Natural killer cell (primary cell): ENCODE measurements around the gene MISP3. TPM values are rescaled to one million over a fixed set of nuclear protein-coding genes. Genes with fewer than 3 reads are reported as not detected.
A peak's percentile ranks its signal among the peaks of the same experiment; 100 is the strongest.

Source experiments
- ATAC-seq, 3 donors: fragments of 150-1000 bp in 2 of 3; fragments of 200-7000 bp in 1 of 3; cut with Tn5 transposase; 1 replicate in 1 of 3; 2 replicates in 2 of 3; pipeline ENCODE4 v1.10.0; 2021; ENCODE audit warnings: mild to moderate bottlenecking in 2 of 3, moderate library complexity in 2 of 3
- DNase-seq, 2 donors: peaks; one replicate each; pipeline versions ENCODE4 v3.0.0 to v3.0.0-alpha.2; 2013 to 2021; ENCODE audit warnings: mixed read lengths in 1 of 2
- H3K27ac ChIP-seq: one replicate; pipeline ENCODE4 v1.5.1; 2013; ENCODE audit warnings: mild to moderate bottlenecking, low read length
- H3K27me3 ChIP-seq: one replicate; pipeline ENCODE4 v1.6.1; 2013; ENCODE audit warnings: low read length; ENCODE audit not compliant: control insufficient read depth, insufficient read depth
- H3K36me3 ChIP-seq: one replicate; pipeline ENCODE4 v1.6.1; 2013; ENCODE audit warnings: low read length; ENCODE audit not compliant: control insufficient read depth, insufficient read depth
- H3K4me1 ChIP-seq: one replicate; pipeline ENCODE4 v1.6.1; 2013; ENCODE audit warnings: low read length; ENCODE audit not compliant: control insufficient read depth, insufficient read depth
- H3K4me3 ChIP-seq: one replicate; pipeline ENCODE4 v1.5.1; 2013; ENCODE audit warnings: low read length
- H3K9me3 ChIP-seq: one replicate; pipeline ENCODE4 v1.6.1; 2013; ENCODE audit warnings: low read length; ENCODE audit not compliant: control insufficient read depth, insufficient read depth
- H3K27ac Mint-ChIP-seq, 2 donors: one replicate each; pipeline ENCODE4 v1.8.0; 2022; ENCODE audit warnings: mild to moderate bottlenecking in 2 of 2, mixed read lengths in 2 of 2, moderate library complexity in 1 of 2
- H3K27me3 Mint-ChIP-seq, 2 donors: one replicate each; pipeline ENCODE4 v1.8.0; 2022; ENCODE audit warnings: low read depth in 2 of 2, mixed read lengths in 2 of 2
- H3K36me3 Mint-ChIP-seq: one replicate; pipeline ENCODE4 v1.8.0; 2022; ENCODE audit warnings: mixed read lengths
- H3K4me1 Mint-ChIP-seq, 2 donors: one replicate each; pipeline ENCODE4 v1.8.0; 2022; ENCODE audit warnings: mixed read lengths in 2 of 2
- H3K4me3 Mint-ChIP-seq: one replicate; pipeline ENCODE4 v1.8.0; 2022; ENCODE audit warnings: mild to moderate bottlenecking, moderate library complexity, mixed read lengths
- H3K9me3 Mint-ChIP-seq, 2 donors: one replicate each; pipeline ENCODE4 v1.8.0; 2022; ENCODE audit warnings: mixed read lengths in 2 of 2
- WGBS: methylation state at CpG from one replicate; pipeline ENCODE4 v1.1.7; 2013; ENCODE audit warnings: missing lambda C conversion rate; ENCODE audit not compliant: insufficient coverage; 5-methylcytosine and 5-hydroxymethylcytosine counted together
- intact Hi-C: fragments of 100-400 bp; cut with micrococcal nuclease; formaldehyde crosslinking; loops from one replicate; pipeline ENCODE4 v1.14.2; 2022
- total RNA-seq, 4 donors: library from RNA; stranded (reverse); fragments of 120-200 nt in 1 of 4; gene quantifications; one replicate each; pipeline versions ENCODE4 v1.2.3 to v1.2.4, GENCODE V29; 2013 to 2022
- TF ChIP-seq, protein P1 (sequence below): fragments of 200-600 bp; IDR thresholded peaks from one replicate; pipeline ENCODE4 v1.8.0; 2022; ENCODE audit warnings: antibody characterized with exemption

MISP3 gene
- total RNA-seq, 3 donors from 2014 or later (not counting 1 experiment from before 2014, with no cell fraction given), result 2.4 to 4.1 (median 2.4) TPM

DNA sequence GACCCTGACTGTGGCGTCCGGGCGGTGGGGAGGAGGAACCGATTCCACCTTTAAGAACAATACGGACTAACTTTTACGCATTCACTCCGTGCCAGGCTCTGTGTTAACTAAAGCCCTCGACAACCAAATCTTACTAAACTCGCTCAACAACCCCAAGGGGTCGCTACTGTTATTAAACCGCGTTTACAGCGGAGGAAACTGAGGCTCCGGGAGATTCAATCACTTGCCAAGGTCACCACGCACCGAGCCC lies 16.8 kb downstream of the MISP3 start:
- intact Hi-C loops, result no loop called here
- Histone ChIP-seq H3K4me1 (peaks cover 17% of the 10 kb centered on the region), H3K36me3 (peaks cover 8% of the 10 kb centered on the region), H3K9me3 (peaks cover 7% of the 10 kb centered on the region), H3K4me3 (no peak overlapping the region), H3K27me3 (no peaks in the 10 kb centered on the region), H3K27ac (no peak overlapping the region)
- Mint-ChIP-seq H3K4me3 (peak overlapping the region; percentile 74), H3K27ac (peak overlapping the region in 1 of 2 donors; percentile 39), H3K4me1 (peaks cover 14 to 15% of the 10 kb centered on the region in 2 donors), H3K27me3 (no peaks in the 10 kb centered on the region), H3K9me3 (no peaks in the 10 kb centered on the region), H3K36me3 (no peaks in the 10 kb centered on the region)
- TF ChIP-seq, protein P1, sequence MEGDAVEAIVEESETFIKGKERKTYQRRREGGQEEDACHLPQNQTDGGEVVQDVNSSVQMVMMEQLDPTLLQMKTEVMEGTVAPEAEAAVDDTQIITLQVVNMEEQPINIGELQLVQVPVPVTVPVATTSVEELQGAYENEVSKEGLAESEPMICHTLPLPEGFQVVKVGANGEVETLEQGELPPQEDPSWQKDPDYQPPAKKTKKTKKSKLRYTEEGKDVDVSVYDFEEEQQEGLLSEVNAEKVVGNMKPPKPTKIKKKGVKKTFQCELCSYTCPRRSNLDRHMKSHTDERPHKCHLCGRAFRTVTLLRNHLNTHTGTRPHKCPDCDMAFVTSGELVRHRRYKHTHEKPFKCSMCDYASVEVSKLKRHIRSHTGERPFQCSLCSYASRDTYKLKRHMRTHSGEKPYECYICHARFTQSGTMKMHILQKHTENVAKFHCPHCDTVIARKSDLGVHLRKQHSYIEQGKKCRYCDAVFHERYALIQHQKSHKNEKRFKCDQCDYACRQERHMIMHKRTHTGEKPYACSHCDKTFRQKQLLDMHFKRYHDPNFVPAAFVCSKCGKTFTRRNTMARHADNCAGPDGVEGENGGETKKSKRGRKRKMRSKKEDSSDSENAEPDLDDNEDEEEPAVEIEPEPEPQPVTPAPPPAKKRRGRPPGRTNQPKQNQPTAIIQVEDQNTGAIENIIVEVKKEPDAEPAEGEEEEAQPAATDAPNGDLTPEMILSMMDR, result no peak
- ATAC-seq (no peak), DNase-seq (peak in 1 of 2 donors; percentile 63)
- WGBS, result 35% methylated on average over 16 of the region's 16 CpGs

DNA sequence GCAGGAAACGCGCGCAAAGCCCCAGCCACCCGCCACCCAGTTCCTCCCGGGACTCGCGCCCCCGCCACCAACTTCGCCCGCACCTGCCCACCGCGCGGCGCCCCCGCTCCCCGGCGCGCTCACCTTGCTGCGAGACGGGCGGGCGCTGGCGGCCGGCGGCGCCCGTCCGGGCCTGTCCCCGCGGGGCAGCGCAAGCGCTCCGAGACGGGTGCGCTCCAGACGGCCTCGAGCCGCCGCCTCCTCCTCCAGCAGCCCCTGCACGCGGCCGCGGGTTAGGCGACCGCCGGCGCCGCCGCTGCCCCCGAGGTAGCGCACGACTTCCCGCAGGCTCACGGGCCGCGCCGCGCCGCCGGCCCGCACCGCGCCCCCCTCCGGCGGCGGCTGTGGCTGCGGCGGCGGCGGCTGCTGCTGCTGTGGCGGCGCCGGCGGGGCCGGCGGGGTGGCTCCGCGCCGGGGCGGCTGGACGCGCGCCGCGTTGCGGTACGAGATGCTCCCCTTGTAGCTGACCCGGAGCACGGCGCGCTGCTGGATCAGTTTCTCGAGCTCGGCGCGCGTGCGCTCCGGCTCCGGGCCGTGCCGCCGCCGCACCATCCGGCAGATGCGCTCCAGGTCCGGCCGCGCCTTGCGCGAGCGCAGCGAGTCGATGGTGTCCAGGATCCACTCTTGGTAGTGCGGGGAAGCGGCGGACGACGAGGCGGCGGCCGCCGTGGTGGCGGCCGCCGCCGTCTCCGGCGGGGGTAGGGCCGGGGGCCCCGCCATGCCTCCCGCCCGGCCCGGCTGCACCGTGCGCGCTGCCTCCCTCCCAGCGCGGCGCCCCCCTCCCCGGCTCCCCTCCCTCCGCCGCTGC lies 17.3 kb downstream of the MISP3 start:
- TF ChIP-seq, protein P1, result no peak
- DNase-seq, result peak; percentile 42 to 78
- Mint-ChIP-seq H3K4me1 (peaks cover 14 to 15% of the 10 kb centered on the region in 2 donors), H3K27ac (peak overlapping the region; percentile 40 to 56), H3K36me3 (no peaks in the 10 kb centered on the region), H3K9me3 (no peaks in the 10 kb centered on the region), H3K27me3 (no peaks in the 10 kb centered on the region), H3K4me3 (peak overlapping the region; percentile 74)
- H3K36me3 ChIP-seq, result peaks cover 8% of the 10 kb centered on the region
- intact Hi-C loops, result loop anchor here (2.0 to 5.0 kb wide), 2 partner anchors 29 to 47 kb away; partner anchors contain the start of gene ASF1B
- no peak overlapping the region for H3K27ac ChIP-seq
- peak overlapping the region; percentile 40 for H3K4me3 ChIP-seq
- ATAC-seq, result peak; percentile 10 to 16 (median 12)
- under 1% methylated on average over 139 of the region's 142 CpGs for WGBS
- H3K9me3 ChIP-seq, result peaks cover 7% of the 10 kb centered on the region
- peaks cover 17% of the 10 kb centered on the region for H3K4me1 ChIP-seq
- H3K27me3 ChIP-seq, result no peaks in the 10 kb centered on the region

DNA sequence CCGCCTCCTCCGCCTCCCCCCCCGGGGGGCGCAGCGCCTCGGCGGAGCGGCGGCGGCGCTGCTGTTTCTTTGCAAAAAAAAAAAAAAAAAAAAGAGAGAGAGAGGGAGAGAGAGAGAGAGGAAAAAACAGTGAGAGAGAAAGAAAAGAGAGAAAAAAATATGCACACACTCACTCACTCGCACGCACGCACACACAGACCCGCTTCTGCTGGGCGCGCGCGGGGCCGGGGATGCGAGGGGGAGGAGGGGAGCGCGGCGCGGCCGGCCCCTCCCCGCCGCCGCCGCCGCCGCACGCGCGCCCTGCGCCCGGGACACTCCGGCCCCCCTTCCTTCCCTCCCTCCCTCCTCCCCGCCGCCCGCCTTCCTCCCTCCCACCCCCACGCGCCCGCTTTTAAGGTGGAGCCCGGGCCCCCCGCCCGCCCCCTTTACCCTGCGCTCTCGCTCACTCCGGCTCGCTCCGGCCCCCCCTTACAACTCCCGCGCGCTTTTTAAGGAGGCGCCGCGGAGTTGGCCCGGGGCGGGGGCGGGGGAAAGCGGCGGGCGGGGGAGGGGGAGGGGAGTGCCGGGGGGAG lies 18.0 kb downstream of the MISP3 start, which contains the start of gene SAMD1:
Gene SAMD1 (minus strand): TSS at position 243 of the 572 bp plus-strand sequence.
- no peaks in the 10 kb centered on the region for H3K27me3 ChIP-seq
- H3K27me3 Mint-ChIP-seq, result no peaks in the 10 kb centered on the region
- H3K36me3 Mint-ChIP-seq, result no peaks in the 10 kb centered on the region
- ATAC-seq, result peak; percentile 60 to 81 (median 67)
- 0% methylated on average over 19 of the region's 65 CpGs for WGBS
- H3K9me3 ChIP-seq, result peaks cover 7% of the 10 kb centered on the region
- peak; percentile 65 to 92 for DNase-seq
- H3K36me3 ChIP-seq, result peaks cover 8% of the 10 kb centered on the region
- peak within 1 kb of the TSS; percentile 73 for H3K4me3 ChIP-seq
- H3K27ac ChIP-seq, result peak within 1 kb of the TSS; percentile 63
- peak within 1 kb of the TSS; percentile 97 for H3K4me3 Mint-ChIP-seq
- peaks cover 14 to 15% of the 10 kb centered on the region in 2 donors for H3K4me1 Mint-ChIP-seq
- TF ChIP-seq, protein P1, result no peak
- no peaks in the 10 kb centered on the region for H3K9me3 Mint-ChIP-seq
- intact Hi-C loops, result loop anchor here (1.0 to 5.0 kb wide), 3 partner anchors 9 to 47 kb away; partner anchors contain the start of gene ASF1B
- H3K4me1 ChIP-seq, result peaks cover 17% of the 10 kb centered on the region
- H3K27ac Mint-ChIP-seq, result peak within 1 kb of the TSS; percentile 86 to 90
